ENCODE results near the gene WDR86.

GRCh38 chr7:151381098-151381347 lies 28.8 kb downstream of the WDR86 start:
- TF ChIP-seq CTCF (conservative IDR thresholded peaks at IDR 0.05; ENCODE audit: low read length) (no peak), EZH2phosphoT487 (IDR thresholded peaks at IDR 0.05; ENCODE audit: borderline replicate concordance) (no peak)
